OCI-LY7 (cell line): ENCODE measurements around the gene NFATC1. TPM values are rescaled to one million over a fixed set of nuclear protein-coding genes. Genes with fewer than 3 reads are reported as not detected.

Experiments used
- BruUV-seq: library from RNA; stranded (reverse); fragments of 400-500 nt; replicated peaks from 2 replicates; lab custom pipeline; 2021; lab: Mats Ljungman, UMichigan
- CTCF ChIA-PET: fragments of 300-600 bp; sonication (Branson Sonifier 250); formaldehyde crosslinking; loops from one replicate; lab custom pipeline; 2022; ENCODE audit warnings: antibody characterized with exemption; ENCODE audit not compliant: unreplicated experiment; lab: Charles Lee
- POLR2A ChIA-PET: fragments of 300-600 bp; sonication (Branson Sonifier 250); formaldehyde crosslinking; loops from one replicate; lab custom pipeline; 2022; ENCODE audit warnings: antibody characterized with exemption; lab: Charles Lee
- DNase-seq: peaks from one replicate; pipeline ENCODE4 v3.0.0-alpha.2; 2015; ENCODE audit warnings: low spot score
- H2AFZ ChIP-seq: fragments of 200-600 bp; sonication (generic), shearing (Covaris generic); 2 replicates; pipeline ENCODE4 v1.6.1; 2014; ENCODE audit warnings: mild to moderate bottlenecking, antibody characterized with exemption, low read length, moderate library complexity
- H3K27ac ChIP-seq: fragments of 200-600 bp; sonication (generic); 2 replicates; pipeline ENCODE4 v1.5.1; 2014; ENCODE audit warnings: mixed run types, low read depth, mild to moderate bottlenecking, moderate library complexity, low read length, inconsistent platforms; ENCODE audit not compliant: poor library complexity, severe bottlenecking
- H3K36me3 ChIP-seq: fragments of 200-600 bp; sonication (generic); 2 replicates; pipeline ENCODE4 v1.6.1; 2014; ENCODE audit warnings: mild to moderate bottlenecking, antibody characterized with exemption, low read length, moderate library complexity, mixed read lengths; ENCODE audit not compliant: insufficient read depth
- H3K4me1 ChIP-seq: fragments of 200-600 bp; sonication (generic); 2 replicates; pipeline ENCODE4 v1.5.1; 2014; ENCODE audit warnings: mild to moderate bottlenecking, low read length; ENCODE audit not compliant: insufficient read depth, poor library complexity, severe bottlenecking
- H3K4me2 ChIP-seq: fragments of 200-600 bp; sonication (generic); 2 replicates; pipeline ENCODE4 v1.6.1; 2014; ENCODE audit warnings: mild to moderate bottlenecking, low read length
- H3K4me3 ChIP-seq: fragments of 200-600 bp; sonication (generic); 2 replicates; pipeline ENCODE4 v1.5.1; 2014; ENCODE audit warnings: mild to moderate bottlenecking, low read depth, low read length; ENCODE audit not compliant: poor library complexity, severe bottlenecking
- H3K79me2 ChIP-seq: fragments of 200-600 bp; sonication (generic); 2 replicates; pipeline ENCODE4 v1.6.1; 2016; ENCODE audit warnings: low read depth, mild to moderate bottlenecking, low read length, moderate library complexity, mixed read lengths; ENCODE audit not compliant: insufficient read depth
- H3K9me2 ChIP-seq: fragments of 200-600 bp; sonication (generic); 2 replicates; pipeline ENCODE4 v1.6.1; 2016; ENCODE audit warnings: mild to moderate bottlenecking, low read length, mixed read lengths; ENCODE audit not compliant: insufficient read depth
- H3K9me3 ChIP-seq: fragments of 200-600 bp; sonication (generic); 2 replicates; pipeline ENCODE4 v1.6.1; 2014; ENCODE audit warnings: mild to moderate bottlenecking, mixed run types, low read length, mixed read lengths
- H4K20me1 ChIP-seq: fragments of 200-600 bp; sonication (generic); 2 replicates; pipeline ENCODE4 v1.6.1; 2014; ENCODE audit warnings: mild to moderate bottlenecking, antibody characterized with exemption, low read length, moderate library complexity, mixed read lengths; ENCODE audit not compliant: insufficient read depth
- EZH2phosphoT487 ChIP-seq: fragments of 200-600 bp; sonication (generic); IDR thresholded peaks from 2 replicates; pipeline ENCODE4 v1.6.1; 2018; ENCODE audit warnings: low read depth, borderline replicate concordance, mild to moderate bottlenecking, mixed run types, antibody characterized with exemption, low read length, moderate library complexity, mixed read lengths
- intact Hi-C: fragments of 100-400 bp; cut with micrococcal nuclease; formaldehyde crosslinking; loops from one replicate; pipeline ENCODE4 v1.10.0; 2022; ENCODE audit not compliant: unreplicated experiment
- total RNA-seq, 2 experiments: library from RNA; depleted of rRNA in 1 of 2; stranded (reverse); fragments of >200 nt in 1 of 2; shearing (Covaris generic) in 1 of 2; gene quantifications; 2 replicates each; pipeline ENCODE4 v1.2.3, GENCODE V29; 2014 to 2022
- TF ChIP-seq, protein P1 (sequence below): fragments of 200-600 bp; sonication (generic); conservative IDR thresholded peaks from 2 replicates; pipeline ENCODE4 v1.5.1; 2014; ENCODE audit warnings: mild to moderate bottlenecking, antibody characterized with exemption, low read length, moderate library complexity, mixed read lengths

Gene NFATC1
- total RNA-seq, 2 experiments from 2014 or later: 23.6 to 50.4 TPM

DNA sequence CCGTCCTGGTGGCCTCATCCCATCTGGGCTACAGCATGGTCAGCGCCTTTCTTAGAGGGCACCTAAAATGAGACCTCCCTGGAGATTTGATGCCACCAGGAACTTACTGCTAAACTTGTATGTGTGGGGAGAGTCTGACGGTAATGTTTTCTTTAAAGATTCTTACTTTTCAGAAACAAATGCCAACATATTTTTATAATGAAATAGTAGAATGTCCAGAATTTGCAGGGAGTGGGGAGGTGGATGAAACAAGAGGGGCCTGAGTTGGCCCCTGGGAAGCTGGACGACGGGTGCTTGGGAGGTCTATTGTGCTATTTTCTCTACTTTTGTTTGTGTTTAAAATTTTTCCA, 165.1 kb downstream of the NFATC1 start:
- Histone ChIP-seq H2AFZ (no peak overlapping the region), H3K4me3 (no peak overlapping the region), H3K4me1 (no peaks in the 10 kb centered on the region), H3K79me2 (no peaks in the 10 kb centered on the region), H3K27ac (no peak overlapping the region), H3K4me2 (no peak overlapping the region), H3K9me2 (no peaks in the 10 kb centered on the region), H4K20me1 (no peaks in the 10 kb centered on the region), H3K36me3 (no peaks in the 10 kb centered on the region), H3K9me3 (peaks cover 11% of the 10 kb centered on the region)
- no peak for DNase-seq
- intact Hi-C loops: no loop called here
- ChIA-PET POLR2A (no interaction called here), CTCF (no interaction called here)
- BruUV-seq: no TSS peak
- no peak for TF ChIP-seq EZH2phosphoT487
- TF ChIP-seq, protein P1, sequence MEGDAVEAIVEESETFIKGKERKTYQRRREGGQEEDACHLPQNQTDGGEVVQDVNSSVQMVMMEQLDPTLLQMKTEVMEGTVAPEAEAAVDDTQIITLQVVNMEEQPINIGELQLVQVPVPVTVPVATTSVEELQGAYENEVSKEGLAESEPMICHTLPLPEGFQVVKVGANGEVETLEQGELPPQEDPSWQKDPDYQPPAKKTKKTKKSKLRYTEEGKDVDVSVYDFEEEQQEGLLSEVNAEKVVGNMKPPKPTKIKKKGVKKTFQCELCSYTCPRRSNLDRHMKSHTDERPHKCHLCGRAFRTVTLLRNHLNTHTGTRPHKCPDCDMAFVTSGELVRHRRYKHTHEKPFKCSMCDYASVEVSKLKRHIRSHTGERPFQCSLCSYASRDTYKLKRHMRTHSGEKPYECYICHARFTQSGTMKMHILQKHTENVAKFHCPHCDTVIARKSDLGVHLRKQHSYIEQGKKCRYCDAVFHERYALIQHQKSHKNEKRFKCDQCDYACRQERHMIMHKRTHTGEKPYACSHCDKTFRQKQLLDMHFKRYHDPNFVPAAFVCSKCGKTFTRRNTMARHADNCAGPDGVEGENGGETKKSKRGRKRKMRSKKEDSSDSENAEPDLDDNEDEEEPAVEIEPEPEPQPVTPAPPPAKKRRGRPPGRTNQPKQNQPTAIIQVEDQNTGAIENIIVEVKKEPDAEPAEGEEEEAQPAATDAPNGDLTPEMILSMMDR: no peak

DNA sequence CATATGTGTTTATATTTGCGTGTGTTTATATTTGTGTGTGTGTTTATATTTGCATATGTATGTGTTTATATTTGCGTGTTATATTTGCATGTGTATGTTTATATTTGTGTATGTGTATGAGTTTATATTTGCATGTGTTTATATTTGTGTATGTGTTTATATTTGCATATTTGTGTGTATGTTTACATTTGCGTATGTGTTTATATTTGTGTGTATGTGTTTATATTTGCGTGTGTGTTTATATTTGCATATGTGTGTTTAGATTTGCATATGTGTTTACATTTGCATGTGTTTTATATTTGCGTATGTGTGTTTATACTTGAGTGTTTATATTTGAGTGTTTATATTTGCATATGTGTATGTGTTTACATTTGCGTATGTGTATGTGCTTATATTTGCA, 168.2 kb downstream of the NFATC1 start:
- Histone ChIP-seq H3K4me1 (no peaks in the 10 kb centered on the region), H3K36me3 (no peaks in the 10 kb centered on the region), H3K4me2 (no peak overlapping the region), H4K20me1 (no peaks in the 10 kb centered on the region), H3K4me3 (no peak overlapping the region), H3K27ac (no peak overlapping the region), H2AFZ (no peak overlapping the region), H3K9me2 (no peaks in the 10 kb centered on the region), H3K9me3 (peaks cover 11% of the 10 kb centered on the region), H3K79me2 (no peaks in the 10 kb centered on the region)
- TF ChIP-seq, protein P1: no peak
- no peak for TF ChIP-seq EZH2phosphoT487
- DNase-seq: no peak
- intact Hi-C loops: no loop called here
- no TSS peak for BruUV-seq
- ChIA-PET POLR2A (no interaction called here), CTCF (no interaction called here)

DNA sequence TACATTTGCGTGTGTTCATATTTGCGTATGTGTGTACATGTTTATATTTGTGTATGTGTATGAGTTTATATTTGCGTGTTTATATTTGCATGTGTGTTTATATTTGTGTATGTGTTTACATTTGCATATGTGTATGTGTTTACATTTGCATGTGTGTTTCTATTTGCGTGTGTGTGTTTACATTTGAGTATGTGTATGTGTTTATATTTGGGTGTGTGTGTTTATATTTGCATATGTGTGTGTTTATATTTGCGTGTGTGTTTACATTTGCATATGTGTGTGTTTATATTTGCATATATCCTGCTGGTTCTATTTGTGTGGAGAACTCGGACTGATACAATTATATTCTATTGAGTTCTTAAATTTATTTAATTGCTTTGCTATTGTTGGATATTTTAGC, 168.7 kb downstream of the NFATC1 start:
- H3K9me2 ChIP-seq: no peaks in the 10 kb centered on the region
- DNase-seq: no peak
- H3K4me2 ChIP-seq: no peak overlapping the region
- intact Hi-C loops: no loop called here
- H3K36me3 ChIP-seq: no peaks in the 10 kb centered on the region
- CTCF ChIA-PET: no interaction called here
- no peaks in the 10 kb centered on the region for H3K79me2 ChIP-seq
- peaks cover 11% of the 10 kb centered on the region for H3K9me3 ChIP-seq
- no peak for TF ChIP-seq EZH2phosphoT487
- TF ChIP-seq, protein P1: no peak
- no peaks in the 10 kb centered on the region for H3K4me1 ChIP-seq
- no TSS peak for BruUV-seq
- H3K4me3 ChIP-seq: no peak overlapping the region
- H4K20me1 ChIP-seq: no peaks in the 10 kb centered on the region
- H2AFZ ChIP-seq: no peak overlapping the region
- POLR2A ChIA-PET: no interaction called here
- no peak overlapping the region for H3K27ac ChIP-seq
